Endometrium (tissue), 2 donors: ENCODE measurements around the gene PRB4.
"Not testable (repeated sequence)": the region's sequence is repeated elsewhere in the genome, so short reads cannot be mapped to it uniquely, and the experiment has no call there.

ENCODE experiments used
- FAIRE-seq: peaks from 2 replicates; lab custom pipeline; 2012; peaks lifted over from hg19 to GRCh38; lab: Jason Lieb, UNC
- donor health status: control.
- donor health status: control.

PRB4 gene

DNA sequence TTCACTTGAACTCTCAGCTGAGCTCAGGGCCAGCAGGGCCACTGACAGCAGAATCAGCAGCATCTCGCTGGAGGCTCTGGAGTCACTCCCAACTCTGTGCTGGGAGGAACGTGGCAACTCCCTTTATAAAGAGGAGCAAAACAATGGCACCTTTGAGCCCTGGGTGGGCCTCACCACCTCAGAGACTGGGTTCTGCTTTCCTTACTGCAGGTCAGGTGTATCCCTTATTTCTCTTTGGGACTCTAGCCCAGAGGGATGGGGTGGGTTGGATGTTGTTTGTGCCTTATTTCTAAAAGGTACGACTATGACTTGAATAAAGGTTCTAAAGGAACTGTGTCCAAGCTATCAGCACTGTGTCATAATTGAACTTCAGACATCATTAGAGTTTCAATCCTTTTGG lies at the start of gene PRB4:
TSS of gene PRB4 (minus strand) at position 101 of the 400 bp plus-strand sequence. CDS start at position 63, 38 bp downstream.
- no peak for FAIRE-seq

DNA sequence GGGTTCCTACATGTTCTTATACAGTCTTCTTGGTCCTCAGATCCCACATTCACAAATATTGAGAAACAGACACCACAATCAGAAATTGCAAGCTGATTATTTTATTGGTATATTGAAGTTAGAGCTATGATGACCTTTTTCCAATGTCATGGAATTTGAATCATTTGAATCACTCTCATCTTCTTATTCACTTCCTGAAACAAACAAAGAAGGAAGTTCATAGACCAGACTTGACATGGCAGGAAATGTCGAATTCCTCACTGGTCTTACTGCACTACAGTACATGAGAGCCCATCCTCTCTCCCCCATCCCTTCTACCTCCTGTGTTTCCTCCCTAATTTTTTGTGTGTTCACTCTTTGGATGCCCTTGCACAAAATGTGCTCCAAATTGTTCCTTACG lies 41.5 kb upstream of the PRB4 start:
- not testable (repeated sequence) for FAIRE-seq

DNA sequence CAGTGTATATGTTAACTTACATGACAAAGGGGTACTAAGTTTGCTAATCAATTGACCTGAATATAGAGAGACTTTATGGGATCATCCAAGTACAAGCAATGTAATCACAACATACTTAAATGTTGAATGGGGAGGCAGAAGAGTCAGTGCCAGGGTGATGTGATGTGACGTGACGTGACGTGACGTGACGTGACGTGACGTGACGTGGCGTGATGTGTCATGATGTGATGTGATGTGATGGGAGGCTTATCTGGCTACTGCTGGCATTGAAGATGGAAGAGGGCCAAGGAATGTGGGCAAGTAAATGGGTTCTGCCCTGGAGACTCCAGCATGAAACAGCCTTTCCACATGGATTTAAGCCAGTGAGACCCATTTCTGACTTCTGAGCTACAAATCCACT lies 38.2 kb upstream of the PRB4 start:
- FAIRE-seq: no peak

DNA sequence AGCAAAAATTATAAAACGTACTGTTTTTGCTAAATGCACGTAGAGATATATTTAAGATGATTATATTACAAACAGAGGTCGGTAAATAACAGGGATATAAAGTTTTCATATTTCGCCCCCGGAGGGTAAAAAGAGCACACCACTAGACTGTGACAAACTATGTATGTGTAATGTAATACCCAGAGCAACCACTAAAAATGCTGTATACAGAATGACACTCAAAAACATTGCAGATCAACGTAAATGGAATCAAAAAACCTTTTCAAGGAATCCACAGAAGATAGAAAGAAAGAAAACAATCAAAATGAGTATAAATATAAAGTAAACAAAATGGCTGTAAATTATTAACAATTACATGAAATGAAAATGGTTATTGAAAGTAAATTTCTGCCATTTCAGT lies 37.6 kb upstream of the PRB4 start:
- FAIRE-seq: no peak

DNA sequence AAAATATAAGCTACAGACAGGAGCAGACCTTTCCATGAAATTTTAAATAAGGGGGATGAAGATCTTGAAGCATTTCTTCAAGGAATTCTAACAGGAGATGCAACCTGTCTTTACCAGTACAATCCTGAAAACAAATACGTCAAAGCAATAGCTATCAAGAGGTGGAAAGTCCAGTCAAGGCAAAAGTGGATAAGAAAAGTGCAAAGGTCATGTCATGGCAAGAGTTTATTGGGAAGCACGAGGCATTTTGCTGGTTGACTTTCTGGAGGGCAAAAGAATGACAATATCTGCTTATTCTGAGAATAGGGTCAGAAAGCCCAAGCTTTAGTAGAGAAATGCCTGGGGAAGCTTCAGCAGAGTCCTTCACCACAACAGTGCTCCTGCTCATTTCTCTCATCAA lies 34.3 kb upstream of the PRB4 start:
- FAIRE-seq: no peak

DNA sequence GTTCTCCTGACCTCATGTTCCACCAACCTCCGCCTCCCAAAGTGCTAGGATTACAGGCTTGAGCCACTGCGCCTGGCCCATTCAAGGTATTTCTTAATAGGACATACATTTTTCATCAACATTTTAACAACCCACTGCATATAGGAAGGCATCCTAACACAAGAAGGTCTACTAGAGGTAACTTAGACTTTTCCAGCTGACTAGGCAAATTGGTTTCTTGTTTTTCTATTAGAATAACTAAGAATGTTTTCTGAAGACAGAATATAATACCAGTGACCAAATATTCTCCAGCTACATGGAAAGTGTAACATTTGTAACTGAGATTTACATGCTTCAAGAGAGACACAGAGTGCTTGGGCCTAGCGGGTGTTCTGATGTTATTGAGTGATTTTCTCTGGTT lies 14.2 kb upstream of the PRB4 start:
- no peak for FAIRE-seq

DNA sequence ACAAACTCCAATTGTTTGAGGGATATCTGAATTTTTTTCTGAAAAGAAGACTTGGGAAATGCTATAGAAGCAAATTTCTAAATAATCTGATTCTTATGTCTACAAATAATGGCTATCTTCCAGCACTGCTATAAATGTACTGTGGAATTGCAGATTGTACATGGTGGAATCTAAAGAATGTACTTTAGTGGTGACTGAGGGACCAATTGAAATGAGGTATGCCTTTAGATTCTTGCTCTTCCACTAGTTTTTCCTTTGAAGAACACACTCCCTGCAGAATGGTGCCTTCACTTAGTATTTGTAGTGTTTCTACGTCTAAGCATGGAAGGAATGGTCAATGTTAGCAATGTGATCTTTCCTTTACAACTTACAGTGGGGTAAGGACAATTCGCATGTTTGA lies 11.7 kb upstream of the PRB4 start:
- FAIRE-seq: no peak

DNA sequence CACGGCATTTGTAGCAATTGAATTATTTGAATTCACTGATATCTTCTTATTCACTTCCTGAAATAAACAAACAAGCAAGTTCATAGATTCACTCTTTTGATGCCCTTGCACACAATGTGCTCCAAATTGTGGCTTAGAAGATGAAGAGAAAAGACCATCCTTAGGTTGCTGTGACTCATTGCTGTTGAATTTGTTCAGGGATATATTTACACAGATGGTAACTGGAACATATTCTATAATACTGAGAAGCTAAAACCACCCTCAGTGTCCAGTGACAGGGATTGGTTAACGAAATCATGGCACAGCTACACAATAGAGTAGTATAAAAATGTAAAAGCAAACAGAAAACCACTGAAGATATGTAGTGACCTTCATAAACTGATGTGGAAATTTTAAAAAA lies 3.1 kb downstream of the PRB4 start:
- FAIRE-seq: no peak

DNA sequence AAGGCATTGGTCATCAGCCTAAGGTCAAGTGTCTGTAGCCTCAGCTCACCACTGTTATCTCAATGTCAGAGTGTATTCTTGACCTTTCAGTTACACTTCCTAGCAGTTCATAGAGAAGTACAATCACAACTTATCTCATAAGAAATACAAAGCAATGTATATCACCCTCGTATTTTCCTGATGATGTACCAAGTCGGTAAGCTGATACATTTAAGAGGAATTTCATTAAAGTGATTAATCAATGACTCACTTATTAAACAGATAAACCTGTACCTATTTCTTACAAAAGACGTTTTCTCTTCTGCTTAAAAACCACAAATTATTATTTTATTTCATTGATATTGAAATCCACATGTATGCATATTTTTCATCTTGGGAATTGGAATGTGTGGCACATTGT lies 36.8 kb downstream of the PRB4 start:
- no peak for FAIRE-seq

DNA sequence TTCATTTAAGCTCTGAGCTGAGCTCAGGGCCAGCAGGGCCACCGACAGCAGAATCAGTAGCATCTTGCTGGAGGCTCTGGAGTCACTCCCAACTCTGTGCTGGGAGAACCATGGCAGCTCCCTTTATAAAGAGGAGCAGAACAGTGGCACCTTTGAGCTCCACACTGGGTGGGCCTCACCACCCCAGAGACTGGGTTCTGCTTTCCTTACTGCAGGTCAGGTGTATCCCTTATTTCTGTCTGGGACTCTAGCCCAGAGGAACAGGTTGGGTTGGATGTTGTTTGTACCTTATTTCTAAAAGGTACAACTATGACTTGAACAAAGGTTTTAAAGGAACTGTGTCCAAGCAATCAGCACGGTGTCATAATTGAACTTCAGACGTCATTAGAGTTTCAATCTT lies 40.6 kb downstream of the PRB4 start, which contains the start of gene PRB3:
TSS of gene PRB3 (minus strand) at position 101 of the 400 bp plus-strand sequence. CDS start at position 63, 38 bp downstream.
- no peak for FAIRE-seq

DNA sequence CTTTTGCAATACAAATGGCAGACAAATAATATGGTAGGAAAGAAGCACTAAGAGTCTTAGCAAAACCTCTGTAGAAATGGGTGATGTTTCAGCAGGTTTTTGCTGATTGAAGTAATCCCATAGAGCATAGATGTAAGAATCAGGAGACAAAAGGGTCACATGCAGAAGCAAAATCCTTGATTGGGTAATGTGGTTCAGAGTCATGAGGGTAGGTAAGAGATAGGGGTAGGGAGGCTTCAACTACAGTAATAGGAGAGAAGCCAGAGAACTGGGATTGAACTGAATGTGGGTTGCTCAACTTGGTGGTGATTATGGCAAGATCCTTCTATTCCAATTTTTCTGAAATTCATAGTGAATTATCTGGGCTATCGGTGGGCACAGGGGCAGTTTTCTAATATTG lies 45.7 kb downstream of the PRB4 start:
- FAIRE-seq: no peak
